Testis (tissue), 2 donors: ENCODE data around the gene CLN5.

ENCODE experiments used
- CTCF ChIP-seq, 3 experiments: fragments of 450-650 bp in 2 of 3; fragments of 200-600 bp in 1 of 3; sonication (generic) in 1 of 3; IDR thresholded peaks; one replicate each; pipeline ENCODE4 v1.5.1; 2016 to 2019; ENCODE audit warnings: antibody characterized with exemption in 3 of 3, mild to moderate bottlenecking in 2 of 3, moderate library complexity in 1 of 3
- POLR2A ChIP-seq: fragments of 450-650 bp; IDR thresholded peaks from one replicate; pipeline ENCODE4 v1.6.1; 2017; ENCODE audit warnings: antibody characterized with exemption, mild to moderate bottlenecking, moderate library complexity

- TF ChIP-seq POLR2A (no peak), CTCF (IDR thresholded peaks at IDR 0.05) (no peak)
These were observed 17.1 kb downstream of the CLN5 start for GRCh38 chr13:77009011-77009410.
